SK-N-MC (cell line): ENCODE measurements around the gene ZMIZ2.

Experiments
- EZH2 ChIP-seq: fragments of 200-600 bp; sonication (generic); IDR thresholded peaks from one replicate; pipeline ENCODE4 v1.6.1; 2017; ENCODE audit warnings: antibody characterized with exemption
- FOXP2 ChIP-seq: optimal IDR thresholded peaks from 2 replicates; pipeline ENCODE3; 2011; ENCODE audit warnings: mild to moderate bottlenecking, moderate library complexity; ENCODE audit not compliant: insufficient read depth; ENCODE audit errors: extremely low read length, control extremely low read depth
- POLR2AphosphoS5 ChIP-seq: IDR thresholded peaks from 2 replicates; pipeline ENCODE4 v1.6.1; 2012; ENCODE audit warnings: mild to moderate bottlenecking, low read depth, low read length, borderline replicate concordance

- TF ChIP-seq POLR2AphosphoS5, result no peak
- no peak for TF ChIP-seq EZH2
- TF ChIP-seq FOXP2, result no peak
Observed at GRCh38 chr7:44703921-44704320, 44.7 kb upstream of the ZMIZ2 start.
